ENCODE results near the gene HOXD4. TPM values are rescaled to one million over a fixed set of nuclear protein-coding genes. Genes with fewer than 3 reads are reported as not detected.
A peak's percentile ranks its signal among the peaks of the same experiment; 100 is the strongest.

HOXD4 gene
- total RNA-seq, 4 donors from 2014 or later = 1.7 to 13.2 (median 7.0) TPM

- peak in 1 of 3 donors; percentile 34 for DNase-seq
- Histone ChIP-seq H3K9me3 (no peaks in the 10 kb centered on the region), H3K27ac (no peak overlapping the region), H3K27me3 (no peaks in the 10 kb centered on the region), H3K4me3 (peak overlapping the region in 1 of 4 donors; percentile 9), H3K36me3 (no peaks in the 10 kb centered on the region), H3K4me1 (peaks cover 0 to 29% (median 0%) of the 10 kb centered on the region in 4 donors)
- no peak for TF ChIP-seq POLR2A (IDR thresholded peaks at IDR 0.05)
- no peak for TF ChIP-seq CTCF (IDR thresholded peaks at IDR 0.05)
Measured at GRCh38 chr2:176160986-176161824, 9.9 kb downstream of the HOXD4 start.

- Histone ChIP-seq H3K9me3 (no peaks in the 10 kb centered on the region), H3K27ac (no peak overlapping the region), H3K4me1 (peaks cover 0 to 29% (median 0%) of the 10 kb centered on the region in 4 donors), H3K4me3 (peak overlapping the region in 1 of 4 donors; percentile 6), H3K27me3 (no peaks in the 10 kb centered on the region), H3K36me3 (no peaks in the 10 kb centered on the region)
- no peak for TF ChIP-seq POLR2A (IDR thresholded peaks at IDR 0.05)
- DNase-seq = no peak
Measured at GRCh38 chr2:176161825-176162626, 10.7 kb downstream of the HOXD4 start.

GRCh38 chr2:176162911-176163671 lies 11.7 kb downstream of the HOXD4 start:
- Histone ChIP-seq H3K4me1 (peaks cover 0 to 27% (median 0%) of the 10 kb centered on the region in 4 donors), H3K9me3 (no peaks in the 10 kb centered on the region), H3K4me3 (peak overlapping the region in 1 of 4 donors; percentile 30), H3K27me3 (no peaks in the 10 kb centered on the region), H3K27ac (no peak overlapping the region), H3K36me3 (no peaks in the 10 kb centered on the region)
- TF ChIP-seq POLR2A (IDR thresholded peaks at IDR 0.05) = no peak
- TF ChIP-seq CTCF (IDR thresholded peaks at IDR 0.05) = no peak
- peak in 2 of 3 donors; percentile 61 to 74 for DNase-seq

- TF ChIP-seq POLR2A (IDR thresholded peaks at IDR 0.05) (no peak), CTCF (IDR thresholded peaks at IDR 0.05) (no peak)
- no peak for DNase-seq
- Histone ChIP-seq H3K9me3 (no peaks in the 10 kb centered on the region), H3K27me3 (no peaks in the 10 kb centered on the region), H3K4me3 (no peak overlapping the region), H3K4me1 (peaks cover 0 to 21% (median 0%) of the 10 kb centered on the region in 4 donors), H3K27ac (no peak overlapping the region), H3K36me3 (no peaks in the 10 kb centered on the region)
Measured at GRCh38 chr2:176163672-176164056, 12.3 kb downstream of the HOXD4 start.

GRCh38 chr2:176164201-176164600 lies 12.9 kb downstream of the HOXD4 start:
- Histone ChIP-seq H3K36me3 (no peaks in the 10 kb centered on the region), H3K4me3 (no peak overlapping the region), H3K27ac (no peak overlapping the region), H3K9me3 (no peaks in the 10 kb centered on the region), H3K27me3 (no peaks in the 10 kb centered on the region), H3K4me1 (peaks cover 0 to 18% (median 0%) of the 10 kb centered on the region in 4 donors)
- TF ChIP-seq CTCF (IDR thresholded peaks at IDR 0.05) (no peak), POLR2A (IDR thresholded peaks at IDR 0.05) (no peak)
- DNase-seq = no peak

All from Peyer's patch (tissue), 4 donors.